ENCODE results near the gene PMS1.

PMS1 gene

DNA sequence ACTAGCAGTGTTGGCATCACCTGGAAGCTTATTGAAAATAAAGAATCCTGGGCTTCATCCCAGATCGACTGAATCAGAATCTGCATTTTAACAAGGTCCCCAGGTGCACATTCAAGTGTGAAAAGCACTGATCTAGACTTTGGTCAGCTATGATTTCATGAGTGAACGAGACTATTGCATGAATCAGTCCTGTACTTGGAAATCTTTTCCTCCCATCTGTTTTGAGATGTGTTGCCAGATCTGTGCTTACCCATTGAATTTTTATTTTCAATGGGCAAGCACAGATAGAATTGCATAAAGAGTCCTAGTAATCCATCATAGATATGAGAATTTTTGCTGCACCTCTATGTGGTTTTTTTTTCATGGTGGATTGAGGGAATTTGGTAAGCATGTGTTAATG is 64.0 kb downstream of the PMS1 start:
- DNase-seq (ENCODE audit: low read depth), result no peak
- TF ChIP-seq, protein P1, sequence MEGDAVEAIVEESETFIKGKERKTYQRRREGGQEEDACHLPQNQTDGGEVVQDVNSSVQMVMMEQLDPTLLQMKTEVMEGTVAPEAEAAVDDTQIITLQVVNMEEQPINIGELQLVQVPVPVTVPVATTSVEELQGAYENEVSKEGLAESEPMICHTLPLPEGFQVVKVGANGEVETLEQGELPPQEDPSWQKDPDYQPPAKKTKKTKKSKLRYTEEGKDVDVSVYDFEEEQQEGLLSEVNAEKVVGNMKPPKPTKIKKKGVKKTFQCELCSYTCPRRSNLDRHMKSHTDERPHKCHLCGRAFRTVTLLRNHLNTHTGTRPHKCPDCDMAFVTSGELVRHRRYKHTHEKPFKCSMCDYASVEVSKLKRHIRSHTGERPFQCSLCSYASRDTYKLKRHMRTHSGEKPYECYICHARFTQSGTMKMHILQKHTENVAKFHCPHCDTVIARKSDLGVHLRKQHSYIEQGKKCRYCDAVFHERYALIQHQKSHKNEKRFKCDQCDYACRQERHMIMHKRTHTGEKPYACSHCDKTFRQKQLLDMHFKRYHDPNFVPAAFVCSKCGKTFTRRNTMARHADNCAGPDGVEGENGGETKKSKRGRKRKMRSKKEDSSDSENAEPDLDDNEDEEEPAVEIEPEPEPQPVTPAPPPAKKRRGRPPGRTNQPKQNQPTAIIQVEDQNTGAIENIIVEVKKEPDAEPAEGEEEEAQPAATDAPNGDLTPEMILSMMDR (IDR thresholded peaks at IDR 0.05; ENCODE audit: control insufficient read depth, extremely low read depth, insufficient read depth), result no peak
- no peak overlapping the region for H3K4me3 ChIP-seq (ENCODE audit: low read depth, low read length)

DNA sequence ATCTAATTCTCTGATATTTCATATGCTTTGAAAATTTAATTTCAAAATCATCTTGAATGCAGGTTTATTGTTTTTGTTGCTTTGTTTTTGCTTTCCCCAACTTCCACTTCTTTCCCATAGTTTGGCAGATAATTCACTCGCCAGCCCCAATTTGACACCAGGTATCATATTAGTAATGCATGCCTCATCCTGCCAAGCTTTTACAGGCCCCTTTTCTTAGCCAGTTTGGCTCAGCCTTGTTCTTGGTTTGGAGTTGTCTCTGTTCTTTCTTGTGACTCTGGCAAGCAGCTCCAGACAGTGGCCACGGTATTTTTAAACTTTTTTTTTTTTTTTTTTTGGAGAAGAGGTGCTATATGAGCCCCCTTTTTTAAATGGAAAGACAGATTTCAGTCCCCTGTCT is 65.3 kb downstream of the PMS1 start:
- DNase-seq (ENCODE audit: low read depth), result no peak
- H3K4me3 ChIP-seq (ENCODE audit: low read depth, low read length), result no peak overlapping the region
- TF ChIP-seq, protein P1 (IDR thresholded peaks at IDR 0.05; ENCODE audit: control insufficient read depth, extremely low read depth, insufficient read depth), result no peak

DNA sequence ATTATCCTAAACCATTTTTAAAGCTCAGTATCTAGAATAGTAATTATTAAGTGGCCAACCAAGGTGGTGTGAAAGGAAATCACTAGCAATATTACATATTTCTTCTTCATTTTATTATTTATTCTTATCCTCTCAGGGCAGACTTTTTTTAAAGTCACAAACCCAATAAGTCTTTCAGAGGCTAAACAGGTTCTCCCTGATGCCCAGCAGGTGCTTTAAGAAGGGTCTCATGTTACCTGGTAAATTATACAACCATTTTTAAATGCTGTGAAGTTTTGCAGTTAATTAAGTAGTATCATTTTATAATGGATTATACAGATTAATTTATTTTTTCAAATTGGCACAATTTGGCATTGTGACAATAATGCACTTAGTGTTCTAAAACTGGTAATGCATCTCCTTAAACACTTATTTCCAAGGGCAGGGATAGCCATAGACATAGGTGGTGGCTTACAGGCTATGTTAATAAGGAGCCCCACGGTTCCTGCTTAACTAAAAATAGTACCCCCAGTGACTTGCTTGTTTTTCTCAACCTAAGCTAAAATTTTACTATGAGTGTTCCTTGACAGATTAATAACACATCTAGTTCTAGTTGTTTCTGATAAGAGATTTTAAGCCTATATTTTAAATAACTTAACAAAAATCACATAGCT is 67.0 kb downstream of the PMS1 start:
- H3K4me3 ChIP-seq (ENCODE audit: low read depth, low read length), result no peak overlapping the region
- DNase-seq (ENCODE audit: low read depth), result no peak
- TF ChIP-seq, protein P1 (IDR thresholded peaks at IDR 0.05; ENCODE audit: control insufficient read depth, extremely low read depth, insufficient read depth), result no peak

DNA sequence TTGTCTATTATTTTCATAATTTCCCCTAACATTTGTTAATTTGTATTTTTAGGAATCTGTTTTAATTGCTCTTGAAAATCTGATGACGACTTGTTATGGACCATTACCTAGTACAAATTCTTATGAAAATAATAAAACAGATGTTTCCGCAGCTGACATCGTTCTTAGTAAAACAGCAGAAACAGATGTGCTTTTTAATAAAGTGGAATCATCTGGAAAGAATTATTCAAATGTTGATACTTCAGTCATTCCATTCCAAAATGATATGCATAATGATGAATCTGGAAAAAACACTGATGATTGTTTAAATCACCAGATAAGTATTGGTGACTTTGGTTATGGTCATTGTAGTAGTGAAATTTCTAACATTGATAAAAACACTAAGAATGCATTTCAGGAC is 69.9 kb downstream of the PMS1 start:
- H3K4me3 ChIP-seq (ENCODE audit: low read depth, low read length), result no peak overlapping the region
- TF ChIP-seq, protein P1 (IDR thresholded peaks at IDR 0.05; ENCODE audit: control insufficient read depth, extremely low read depth, insufficient read depth), result no peak
- DNase-seq (ENCODE audit: low read depth), result no peak

DNA sequence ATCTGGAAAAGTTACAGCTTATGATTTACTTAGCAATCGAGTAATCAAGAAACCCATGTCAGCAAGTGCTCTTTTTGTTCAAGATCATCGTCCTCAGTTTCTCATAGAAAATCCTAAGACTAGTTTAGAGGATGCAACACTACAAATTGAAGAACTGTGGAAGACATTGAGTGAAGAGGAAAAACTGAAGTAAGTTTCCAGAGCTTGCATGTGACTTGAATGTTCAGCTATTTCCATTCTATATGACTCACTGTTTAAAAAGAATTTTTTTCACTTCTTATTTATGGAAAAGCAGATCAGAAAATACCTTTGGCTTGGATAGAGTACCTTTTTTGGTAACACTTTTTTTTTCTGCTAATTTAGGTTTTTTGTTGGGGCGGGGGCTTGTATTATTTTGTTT is 70.7 kb downstream of the PMS1 start:
- TF ChIP-seq, protein P1 (IDR thresholded peaks at IDR 0.05; ENCODE audit: control insufficient read depth, extremely low read depth, insufficient read depth), result no peak
- no peak overlapping the region for H3K4me3 ChIP-seq (ENCODE audit: low read depth, low read length)
- no peak for DNase-seq (ENCODE audit: low read depth)

DNA sequence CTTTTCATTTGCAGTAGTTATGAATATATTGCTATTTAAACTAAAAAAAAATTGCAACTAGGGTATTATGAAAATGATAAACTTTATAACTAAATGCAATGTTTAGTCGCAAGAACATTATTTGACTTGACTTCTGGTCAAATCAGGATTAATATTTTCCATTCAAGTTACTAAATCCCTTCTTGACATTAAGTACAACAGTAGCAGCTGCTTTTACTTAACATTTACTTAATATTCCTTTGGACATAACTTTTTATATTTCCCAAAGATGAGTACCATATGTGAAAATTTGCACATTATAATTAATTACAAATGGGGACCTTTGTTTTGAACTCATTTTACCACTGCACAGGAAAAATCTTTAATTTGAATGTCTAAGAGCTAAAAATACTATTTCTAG is 74.0 kb downstream of the PMS1 start:
- TF ChIP-seq, protein P1 (IDR thresholded peaks at IDR 0.05; ENCODE audit: control insufficient read depth, extremely low read depth, insufficient read depth), result no peak

DNA sequence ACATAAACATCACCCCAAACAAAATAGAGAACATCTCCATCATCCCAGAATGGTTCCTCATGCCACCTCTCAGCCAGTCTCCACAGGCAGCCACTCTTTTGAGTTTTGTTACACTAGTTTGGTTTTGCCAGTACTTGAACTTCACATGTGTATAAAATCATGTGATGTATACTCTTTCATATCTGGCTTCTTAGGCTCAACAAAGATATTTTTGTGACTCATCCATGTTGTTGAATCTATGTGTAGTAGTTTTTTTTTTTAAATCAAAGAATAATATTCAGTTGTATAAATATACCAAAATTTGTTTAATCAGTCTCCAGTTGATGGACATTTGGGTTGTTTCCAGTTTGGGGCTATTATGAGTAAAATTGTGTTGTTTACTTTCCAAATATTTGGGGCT is 75.9 kb downstream of the PMS1 start:
- H3K4me3 ChIP-seq (ENCODE audit: low read depth, low read length), result no peak overlapping the region
- no peak for DNase-seq (ENCODE audit: low read depth)
- TF ChIP-seq, protein P1 (IDR thresholded peaks at IDR 0.05; ENCODE audit: control insufficient read depth, extremely low read depth, insufficient read depth), result no peak

More for the DNA sequence above, 74.0 kb downstream of the PMS1 start:
- no peak for DNase-seq (ENCODE audit: low read depth)
- no peak overlapping the region for H3K4me3 ChIP-seq (ENCODE audit: low read depth, low read length)

Data from LNCaP clone FGC (cell line).